NCI-H2081 treated with DMSO at 0.1 percent for 48 hours (cell line): Measurements from ENCODE around the gene COL4A2.
A peak's percentile ranks its signal among the peaks of the same experiment; 100 is the strongest.
"Not testable (repeated sequence)": the region's sequence is repeated elsewhere in the genome, so short reads cannot be mapped to it uniquely, and the experiment has no call there.

ENCODE experiments used
- DNase-seq: peaks from one replicate; lab custom pipeline; 2025; lab: John Stamatoyannopoulos, UW

The COL4A2 gene

DNA sequence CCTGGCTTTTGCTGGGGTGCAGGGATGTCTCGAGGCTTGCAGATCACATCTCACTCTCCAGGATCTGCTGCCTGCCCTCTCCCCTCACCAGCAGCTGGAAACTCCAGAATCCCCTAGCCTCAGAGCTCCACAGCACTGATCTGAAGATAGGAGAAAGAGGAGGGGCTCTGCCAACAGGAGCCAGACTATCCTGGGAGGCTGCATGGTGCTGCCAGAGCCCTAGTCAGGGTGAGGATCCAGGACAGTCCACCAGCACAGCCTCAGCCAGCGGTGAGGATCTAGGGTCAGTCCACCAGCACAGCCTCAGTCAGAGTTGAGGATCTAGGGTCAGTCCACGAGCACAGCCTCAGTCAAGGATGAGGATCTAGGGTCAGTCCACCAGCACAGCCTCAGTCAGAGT is 189.2 kb downstream of the COL4A2 start:
- DNase-seq: no peak

DNA sequence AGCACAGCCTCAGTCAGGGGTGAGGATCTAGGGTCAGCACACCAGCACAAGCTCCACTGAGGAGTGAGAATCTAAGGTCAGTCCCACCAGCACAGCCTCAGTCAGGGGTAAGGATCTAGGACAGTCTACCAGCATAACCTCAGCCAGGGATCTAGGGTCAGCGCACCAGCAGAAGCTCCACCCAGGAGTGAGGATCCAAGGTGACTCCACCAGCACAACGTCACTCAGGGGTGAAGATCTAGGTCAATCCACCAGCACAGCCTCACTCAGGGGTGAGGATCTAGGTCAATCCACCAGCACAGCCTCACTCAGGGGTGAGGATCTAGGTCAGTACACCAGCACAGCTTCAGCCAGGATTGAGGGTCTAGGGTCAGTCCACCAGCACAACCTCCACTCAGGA is 189.9 kb downstream of the COL4A2 start:
- DNase-seq: no peak

DNA sequence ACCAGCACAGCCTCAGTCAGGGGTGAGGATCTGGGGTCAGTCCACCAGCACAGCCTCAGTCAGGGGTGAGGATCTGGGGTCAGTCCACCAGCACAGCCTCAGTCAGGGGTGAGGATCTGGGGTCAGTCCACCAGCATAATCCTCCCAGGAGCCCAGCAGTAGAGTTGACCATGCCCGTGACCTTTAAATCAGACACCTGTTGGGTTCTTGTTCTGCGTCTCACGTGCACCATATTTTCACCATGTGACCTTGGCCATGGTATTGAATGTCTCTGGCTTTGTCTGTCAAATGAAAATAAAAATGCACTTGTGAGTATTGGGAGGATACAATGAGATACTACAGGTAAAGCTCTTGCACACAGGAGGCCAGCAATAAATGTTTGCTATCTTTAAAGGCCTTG is 190.8 kb downstream of the COL4A2 start:
- DNase-seq: not testable (repeated sequence)

DNA sequence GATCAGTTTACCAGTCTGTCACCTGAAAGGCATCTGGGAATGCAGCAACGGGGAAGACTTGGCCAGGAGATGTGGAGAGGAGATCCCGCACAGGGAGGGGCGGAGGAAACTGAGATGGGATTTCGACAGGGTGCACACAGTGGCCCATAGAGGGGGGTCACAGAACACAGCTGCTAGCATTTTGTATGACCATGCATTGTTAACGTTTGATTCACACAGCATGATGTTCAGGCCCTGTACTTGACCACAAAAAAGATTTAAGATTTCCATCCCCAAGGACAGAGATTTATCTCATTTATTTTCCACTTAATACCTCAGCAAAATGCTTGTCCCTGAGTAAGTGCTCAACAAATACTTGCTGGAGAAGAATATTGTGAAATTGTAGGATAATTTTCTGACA is 191.2 kb downstream of the COL4A2 start:
- DNase-seq: no peak

- DNase-seq: no peak
These were observed 191.7 kb downstream of the COL4A2 start for GRCh38 chr13:110498765-110499164.

- DNase-seq: peak; percentile 92
These were observed 192.7 kb downstream of the COL4A2 start for GRCh38 chr13:110499621-110500281.

DNA sequence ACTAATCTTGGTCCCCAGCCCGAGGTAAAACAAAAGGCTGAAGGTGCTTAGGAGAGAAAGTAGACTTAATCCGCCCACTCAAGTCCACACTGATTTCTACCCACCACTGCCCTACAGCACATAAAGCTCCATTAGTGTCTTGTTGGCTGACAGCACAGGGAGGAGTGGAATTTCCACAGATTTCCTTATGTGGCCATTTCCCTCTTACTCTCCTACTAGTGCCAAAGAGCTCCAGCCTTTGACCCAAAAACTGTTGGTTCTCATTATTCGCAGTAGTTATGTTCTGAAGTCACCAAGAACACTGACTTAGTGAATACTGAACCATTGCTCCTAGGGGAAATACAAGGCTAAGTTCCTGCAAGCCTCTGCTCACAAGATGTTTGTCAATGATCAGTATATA is 193.3 kb downstream of the COL4A2 start:
- no peak for DNase-seq

GRCh38 chr13:110501188-110501587 is 194.1 kb downstream of the COL4A2 start:
- DNase-seq: no peak

DNA sequence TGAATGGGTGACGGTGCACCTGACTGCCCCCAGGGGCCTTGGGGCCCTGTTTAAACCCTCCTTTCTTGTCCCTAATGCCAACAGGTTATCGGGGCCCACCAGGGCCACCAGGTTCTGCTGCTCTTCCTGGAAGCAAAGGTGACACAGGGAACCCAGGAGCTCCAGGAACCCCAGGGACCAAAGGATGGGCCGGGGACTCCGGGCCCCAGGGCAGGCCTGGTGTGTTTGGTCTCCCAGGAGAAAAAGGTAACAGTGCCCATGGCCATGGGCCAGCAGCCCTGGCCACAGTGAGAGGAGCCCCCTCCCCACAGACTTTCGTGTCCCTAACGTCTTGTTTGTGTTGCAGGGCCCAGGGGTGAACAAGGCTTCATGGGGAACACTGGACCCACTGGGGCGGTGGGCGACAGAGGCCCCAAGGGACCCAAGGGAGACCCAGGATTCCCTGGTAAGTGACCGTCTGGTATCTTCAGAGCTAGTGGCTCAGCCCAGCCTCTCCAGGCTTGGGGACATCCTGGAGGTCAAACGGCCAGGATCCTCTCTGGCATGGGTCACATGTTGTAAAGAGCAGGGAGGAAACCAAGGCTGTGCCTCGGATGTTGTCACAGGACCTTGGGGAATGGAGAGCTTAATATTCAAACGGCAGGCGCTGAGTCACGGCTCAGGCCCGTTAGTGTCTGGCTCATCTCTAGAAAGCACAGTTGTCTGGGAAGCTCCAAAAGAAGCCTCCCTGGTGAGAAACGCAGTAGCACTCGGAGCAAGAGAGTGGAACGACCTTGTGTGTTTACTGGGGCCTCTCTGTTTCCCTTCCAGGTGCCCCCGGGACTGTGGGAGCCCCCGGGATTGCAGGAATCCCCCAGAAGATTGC is 196.2 kb downstream of the COL4A2 start:
- DNase-seq: no peak

GRCh38 chr13:110503979-110504499 is 197.0 kb downstream of the COL4A2 start:
- DNase-seq: no peak

DNA sequence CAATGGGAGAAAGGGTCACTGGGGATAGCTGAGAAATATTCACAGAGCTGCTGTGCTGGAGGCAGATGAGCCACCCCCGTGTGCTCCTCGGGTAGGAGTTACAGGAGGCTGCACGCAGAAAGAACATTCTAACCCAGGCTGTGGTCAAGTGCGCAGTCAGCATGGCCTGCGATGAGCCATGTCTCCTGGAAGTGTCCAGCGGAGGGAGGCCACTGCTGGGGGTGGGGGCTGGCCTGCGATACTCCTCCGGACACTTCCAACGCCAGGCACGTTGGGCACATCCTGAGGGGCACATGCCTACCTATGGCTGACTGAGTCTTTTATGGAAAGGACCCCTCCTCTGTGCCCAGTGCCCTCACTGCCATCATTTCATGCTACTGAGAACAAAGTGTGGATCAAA is 198.5 kb downstream of the COL4A2 start:
- DNase-seq: no peak

DNA sequence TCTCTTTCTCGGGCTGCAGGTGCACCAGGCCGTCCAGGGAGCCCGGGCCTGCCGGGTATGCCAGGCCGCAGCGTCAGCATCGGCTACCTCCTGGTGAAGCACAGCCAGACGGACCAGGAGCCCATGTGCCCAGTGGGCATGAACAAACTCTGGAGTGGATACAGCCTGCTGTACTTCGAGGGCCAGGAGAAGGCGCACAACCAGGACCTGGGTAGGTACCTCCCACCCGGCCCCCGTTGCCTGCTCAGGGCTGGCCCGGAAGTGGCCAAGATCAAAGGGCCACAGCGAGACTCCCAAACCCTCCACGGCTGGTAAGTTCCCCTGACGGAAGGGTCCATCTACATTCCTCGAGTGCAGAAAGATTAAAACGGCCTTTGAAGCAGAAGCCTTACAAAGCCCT is 199.3 kb downstream of the COL4A2 start:
- no peak for DNase-seq

DNA sequence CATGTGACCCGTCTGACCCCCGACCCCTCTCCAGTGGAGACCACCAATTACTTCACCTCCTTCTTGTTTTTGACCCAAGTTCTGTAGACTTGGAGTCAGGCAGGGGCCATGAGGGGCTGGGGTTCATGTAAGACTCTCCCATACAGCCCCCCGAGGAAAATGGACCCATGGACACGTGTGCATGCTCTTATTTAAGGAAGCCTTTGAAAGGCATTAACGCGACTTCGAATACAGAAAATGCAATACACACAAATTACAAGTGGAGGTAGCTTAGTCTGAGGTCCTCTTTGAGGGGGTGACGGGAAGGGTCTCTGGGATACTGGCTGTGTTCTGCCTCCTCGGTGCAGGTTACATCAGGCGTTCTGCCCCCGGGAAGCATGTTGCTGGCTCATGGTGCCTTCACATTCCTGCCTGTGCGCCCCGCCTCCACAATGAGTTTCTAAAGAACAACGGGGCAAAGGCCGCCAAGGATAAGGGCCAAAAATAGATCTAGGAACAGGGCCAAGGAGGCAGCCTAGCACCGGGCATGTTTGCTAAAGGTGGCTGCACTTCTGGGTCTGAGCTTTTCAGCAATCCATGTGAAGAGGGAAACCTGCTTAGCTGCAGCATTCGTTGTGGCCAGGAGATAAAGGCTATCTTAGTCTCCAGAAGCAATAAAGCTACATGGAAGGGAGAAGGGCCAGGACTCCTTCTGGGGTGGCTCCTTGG is 199.9 kb downstream of the COL4A2 start:
- no peak for DNase-seq

- no peak for DNase-seq
These were observed 200.7 kb downstream of the COL4A2 start for GRCh38 chr13:110507678-110508381.

GRCh38 chr13:110509478-110509926 is 202.4 kb downstream of the COL4A2 start:
- no peak for DNase-seq

DNA sequence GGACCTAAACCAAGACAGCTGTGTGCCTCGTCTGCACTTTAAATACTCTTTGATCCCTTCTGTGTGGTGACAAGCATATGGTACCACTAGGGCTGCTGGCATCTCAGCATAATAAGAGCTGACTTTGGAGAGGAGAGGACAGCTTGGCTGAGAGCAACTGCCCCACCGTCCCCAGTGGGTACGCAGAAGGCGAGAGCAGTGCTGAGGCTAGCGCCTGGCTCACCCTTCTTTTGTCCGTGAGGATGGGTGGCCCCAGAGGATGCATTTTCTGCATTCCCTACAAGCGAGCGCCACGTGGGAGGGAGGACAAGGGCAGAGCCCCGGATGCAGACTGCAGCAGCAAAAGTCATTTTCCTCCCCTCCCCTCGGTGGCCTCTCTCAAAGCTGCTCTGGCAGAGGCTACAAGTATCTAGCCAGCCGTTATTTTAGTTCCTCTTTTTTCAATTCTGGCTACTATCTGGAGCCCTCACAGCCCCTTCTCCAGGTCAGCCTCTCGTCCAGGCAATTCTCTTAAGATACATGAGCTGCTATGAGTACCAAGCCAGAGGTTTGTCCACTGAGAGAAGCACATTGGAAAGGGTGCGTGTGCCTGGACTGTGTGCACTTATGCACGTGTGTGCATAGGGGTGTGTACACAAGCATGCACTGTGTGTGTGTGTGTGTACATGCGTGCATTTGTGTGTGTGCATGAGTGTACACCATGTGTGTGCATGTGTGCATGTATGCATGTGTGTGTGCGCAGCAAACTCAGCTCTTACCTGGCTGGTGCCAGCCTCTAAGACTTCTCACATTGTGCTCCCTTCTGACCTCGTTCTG is 203.1 kb downstream of the COL4A2 start:
- DNase-seq: no peak

DNA sequence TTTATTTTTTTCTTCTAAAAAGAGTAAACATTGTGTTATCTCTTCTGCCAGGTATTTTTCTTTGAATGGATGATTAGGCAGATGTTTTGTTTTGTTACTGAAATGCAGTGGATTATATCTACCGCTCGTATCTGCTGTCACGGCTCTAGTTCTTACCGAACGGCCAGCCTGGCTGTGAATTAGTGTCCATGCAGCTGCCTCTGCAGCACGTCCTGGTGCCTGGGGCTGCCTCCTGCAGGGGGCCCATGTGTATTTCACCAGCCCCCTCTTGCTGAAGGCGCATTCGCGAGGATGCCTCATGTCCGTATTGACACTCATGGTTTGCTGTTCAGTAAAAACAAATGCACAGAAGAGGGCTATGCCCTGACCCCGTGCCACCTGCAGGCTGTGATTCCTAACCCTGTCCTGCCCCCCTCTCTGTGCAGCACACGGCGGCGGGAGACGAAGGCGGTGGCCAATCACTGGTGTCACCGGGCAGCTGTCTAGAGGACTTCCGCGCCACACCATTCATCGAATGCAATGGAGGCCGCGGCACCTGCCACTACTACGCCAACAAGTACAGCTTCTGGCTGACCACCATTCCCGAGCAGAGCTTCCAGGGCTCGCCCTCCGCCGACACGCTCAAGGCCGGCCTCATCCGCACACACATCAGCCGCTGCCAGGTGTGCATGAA is 204.6 kb downstream of the COL4A2 start:
- DNase-seq: no peak

DNA sequence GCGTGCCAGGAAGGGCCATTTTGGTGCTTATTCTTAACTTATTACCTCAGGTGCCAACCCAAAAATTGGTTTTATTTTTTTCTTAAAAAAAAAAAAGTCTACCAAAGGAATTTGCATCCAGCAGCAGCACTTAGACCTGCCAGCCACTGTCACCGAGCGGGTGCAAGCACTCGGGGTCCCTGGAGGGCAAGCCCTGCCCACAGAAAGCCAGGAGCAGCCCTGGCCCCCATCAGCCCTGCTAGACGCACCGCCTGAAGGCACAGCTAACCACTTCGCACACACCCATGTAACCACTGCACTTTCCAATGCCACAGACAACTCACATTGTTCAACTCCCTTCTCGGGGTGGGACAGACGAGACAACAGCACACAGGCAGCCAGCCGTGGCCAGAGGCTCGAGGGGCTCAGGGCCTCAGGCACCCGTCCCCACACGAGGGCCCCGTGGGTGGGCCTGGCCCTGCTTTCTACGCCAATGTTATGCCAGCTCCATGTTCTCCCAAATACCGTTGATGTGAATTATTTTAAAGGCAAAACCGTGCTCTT is 205.2 kb downstream of the COL4A2 start:
- no peak for DNase-seq

- no peak for DNase-seq
These were observed 209.4 kb downstream of the COL4A2 start for GRCh38 chr13:110516500-110516899.
